H9 (cell line): ENCODE data around the gene RNF224. TPM values are rescaled to one million over a fixed set of nuclear protein-coding genes. Genes with fewer than 3 reads are reported as not detected.

Experiments used
- DNase-seq: peaks from one replicate; pipeline ENCODE4 v3.0.0-alpha.2; 2017
- H2AFZ ChIP-seq: one replicate; pipeline ENCODE4 v1.6.1; 2013; ENCODE audit warnings: mild to moderate bottlenecking, low read length, control low read depth, moderate library complexity
- H2AK5ac ChIP-seq: 2 replicates; pipeline ENCODE4 v1.6.1; 2013; ENCODE audit warnings: low read length, control low read depth, mixed read lengths; ENCODE audit not compliant: insufficient read length
- H2BK120ac ChIP-seq: one replicate; pipeline ENCODE4 v1.6.1; 2013; ENCODE audit warnings: low read depth, mild to moderate bottlenecking, low read length, control low read depth, inconsistent platforms; ENCODE audit not compliant: poor library complexity, severe bottlenecking
- H2BK12ac ChIP-seq: 2 replicates; pipeline ENCODE4 v1.6.1; 2013; ENCODE audit warnings: low read length, control low read depth, mixed read lengths, low read depth; ENCODE audit not compliant: insufficient read length
- H2BK15ac ChIP-seq: 2 replicates; pipeline ENCODE4 v1.6.1; 2013; ENCODE audit warnings: low read depth, low read length, control low read depth
- H2BK20ac ChIP-seq: one replicate; pipeline ENCODE4 v1.6.1; 2013; ENCODE audit warnings: low read depth, mild to moderate bottlenecking, low read length, control low read depth, inconsistent platforms; ENCODE audit not compliant: poor library complexity, severe bottlenecking
- H2BK5ac ChIP-seq: 2 replicates; pipeline ENCODE4 v1.6.1; 2013; ENCODE audit warnings: low read length, control low read depth, mixed read lengths; ENCODE audit not compliant: insufficient read length
- H3K14ac ChIP-seq: 2 replicates; pipeline ENCODE4 v1.6.1; 2013; ENCODE audit warnings: low read length, control low read depth; ENCODE audit not compliant: insufficient read depth
- H3K18ac ChIP-seq: 2 replicates; pipeline ENCODE4 v1.6.1; 2013; ENCODE audit warnings: low read depth, mild to moderate bottlenecking, mixed read lengths, low read length, control low read depth; ENCODE audit not compliant: insufficient read length
- H3K23ac ChIP-seq: 2 replicates; pipeline ENCODE4 v1.6.1; 2013; ENCODE audit warnings: low read length, control low read depth, mixed read lengths, low read depth; ENCODE audit not compliant: insufficient read length
- H3K23me2 ChIP-seq: 2 replicates; pipeline ENCODE4 v1.6.1; 2013; ENCODE audit warnings: low read depth, mild to moderate bottlenecking, mixed read lengths, low read length, control low read depth; ENCODE audit not compliant: insufficient read length, poor library complexity, severe bottlenecking
- H3K27ac ChIP-seq: 2 replicates; pipeline ENCODE4 v1.5.1; 2013; ENCODE audit warnings: low read length, control low read depth, mixed read lengths, low read depth; ENCODE audit not compliant: insufficient read length
- H3K27me3 ChIP-seq: 2 replicates; pipeline ENCODE4 v1.6.1; 2013; ENCODE audit warnings: low read length, control low read depth, inconsistent platforms; ENCODE audit not compliant: insufficient read depth
- H3K4ac ChIP-seq: 2 replicates; pipeline ENCODE4 v1.6.1; 2013; ENCODE audit warnings: low read depth, mild to moderate bottlenecking, control low read depth, inconsistent platforms, low read length, moderate library complexity
- H3K4me1 ChIP-seq: 2 replicates; pipeline ENCODE4 v1.6.1; 2013; ENCODE audit warnings: low read length, control low read depth, inconsistent platforms; ENCODE audit not compliant: insufficient read depth
- H3K4me2 ChIP-seq: 2 replicates; pipeline ENCODE4 v1.6.1; 2013; ENCODE audit warnings: low read length, control low read depth, mixed read lengths; ENCODE audit not compliant: insufficient read length, insufficient read depth
- H3K56ac ChIP-seq: 2 replicates; pipeline ENCODE4 v1.6.1; 2013; ENCODE audit warnings: low read depth, mild to moderate bottlenecking, mixed read lengths, low read length, control low read depth; ENCODE audit not compliant: insufficient read length
- H3K79me1 ChIP-seq: 2 replicates; pipeline ENCODE4 v1.6.1; 2013; ENCODE audit warnings: low read depth, mild to moderate bottlenecking, moderate library complexity, low read length, control low read depth, inconsistent platforms; ENCODE audit not compliant: insufficient read depth, poor library complexity, severe bottlenecking
- H3K79me2 ChIP-seq: 2 replicates; pipeline ENCODE4 v1.6.1; 2013; ENCODE audit warnings: low read length, control low read depth, inconsistent platforms; ENCODE audit not compliant: insufficient read depth
- H3K9ac ChIP-seq: 2 replicates; pipeline ENCODE4 v1.6.1; 2013; ENCODE audit warnings: low read length, control low read depth, mixed read lengths; ENCODE audit not compliant: insufficient read length; ENCODE audit errors: extremely low read depth
- H3K9me3 ChIP-seq: one replicate; pipeline ENCODE4 v1.6.1; 2013; ENCODE audit warnings: low read depth, low read length, inconsistent platforms; ENCODE audit not compliant: control insufficient read depth
- H3T11ph ChIP-seq: one replicate; pipeline ENCODE4 v1.6.1; 2013; ENCODE audit warnings: mild to moderate bottlenecking, low read length, control low read depth, inconsistent platforms
- H4K20me1 ChIP-seq: one replicate; pipeline ENCODE4 v1.6.1; 2013; ENCODE audit not compliant: control insufficient read depth, insufficient read length, insufficient read depth
- H4K5ac ChIP-seq: 2 replicates; pipeline ENCODE4 v1.6.1; 2013; ENCODE audit warnings: low read depth, mild to moderate bottlenecking, mixed read lengths, low read length, control low read depth; ENCODE audit not compliant: insufficient read length
- H4K8ac ChIP-seq: replicated peaks from 2 replicates; pipeline ENCODE4 v1.6.1; 2013; ENCODE audit warnings: low read length, control low read depth, mixed read lengths, low read depth; ENCODE audit not compliant: insufficient read length
- H4K91ac ChIP-seq: 2 replicates; pipeline ENCODE4 v1.6.1; 2013; ENCODE audit warnings: low read depth, mild to moderate bottlenecking, moderate library complexity, mixed read lengths, low read length, control low read depth; ENCODE audit not compliant: insufficient read length
- H3K27ac Mint-ChIP-seq, 3 experiments: 2 replicates in 2 of 3; 3 replicates in 1 of 3; pipeline ENCODE4 v1.8.0; 2020 to 2021; ENCODE audit warnings: mixed read lengths in 3 of 3, mild to moderate bottlenecking in 1 of 3, moderate library complexity in 1 of 3
- H3K27me3 Mint-ChIP-seq: 2 replicates; pipeline ENCODE4 v1.8.0; 2021; ENCODE audit warnings: low read depth, mild to moderate bottlenecking, moderate library complexity, mixed read lengths
- H3K36me3 Mint-ChIP-seq, 3 experiments: 2 replicates in 2 of 3; 3 replicates in 1 of 3; pipeline ENCODE4 v1.8.0; 2020 to 2021; ENCODE audit warnings: low read depth in 3 of 3, mixed read lengths in 3 of 3; ENCODE audit not compliant: insufficient read depth in 1 of 3
- H3K4me1 Mint-ChIP-seq, 2 experiments: 2 replicates each; pipeline ENCODE4 v1.8.0; 2020; ENCODE audit warnings: mixed read lengths in 2 of 2
- H3K4me3 Mint-ChIP-seq, 2 experiments: 2 replicates in 1 of 2; 3 replicates in 1 of 2; pipeline ENCODE4 v1.8.0; 2020 to 2021; ENCODE audit warnings: mild to moderate bottlenecking in 2 of 2, mixed read lengths in 2 of 2, moderate library complexity in 1 of 2
- H3K9me3 Mint-ChIP-seq, 2 experiments: 2 replicates in 1 of 2; 3 replicates in 1 of 2; pipeline ENCODE4 v1.8.0; 2020; ENCODE audit warnings: mild to moderate bottlenecking in 2 of 2, mixed read lengths in 2 of 2, moderate library complexity in 1 of 2
- CTCF ChIP-seq: fragments of 200-600 bp; sonication (generic); conservative IDR thresholded peaks from 3 replicates; pipeline ENCODE4 v1.8.0; 2021; ENCODE audit warnings: antibody characterized with exemption, mild to moderate bottlenecking
- WGBS: extraction: QIAGEN DNeasy Blood & Tissue Kit; methylation state at CpG from one replicate; pipeline ENCODE4 v1.1.7; 2013; ENCODE audit warnings: missing lambda C conversion rate, low lambda C conversion rate, mixed read lengths; ENCODE audit not compliant: insufficient read length; ENCODE audit errors: extremely low coverage; 5-methylcytosine and 5-hydroxymethylcytosine counted together
- total RNA-seq: library from RNA; stranded (reverse); gene quantifications from 2 replicates; pipeline ENCODE4 v1.2.1, GENCODE V29; 2021

Gene RNF224
- total RNA-seq, 1 experiment from 2014 or later, result 0.15 TPM

GRCh38 chr9:137234758-137235423 lies 7.6 kb downstream of the RNF224 start:
- Histone ChIP-seq H3K56ac (no peak overlapping the region), H2BK20ac (no peak overlapping the region), H4K20me1 (no peaks in the 10 kb centered on the region), H2BK120ac (no peak overlapping the region), H2BK5ac (no peak overlapping the region), H3K79me1 (no peaks in the 10 kb centered on the region), H3K79me2 (no peaks in the 10 kb centered on the region), H2AFZ (no peak overlapping the region), H3K14ac (no peak overlapping the region), H3K4ac (no peak overlapping the region), H3K4me2 (no peak overlapping the region), H3K27me3 (no peaks in the 10 kb centered on the region), H4K5ac (no peak overlapping the region), H3K23me2 (no peaks in the 10 kb centered on the region), H3K9me3 (no peaks in the 10 kb centered on the region), H2BK12ac (no peak overlapping the region), H2AK5ac (no peak overlapping the region), H3K27ac (no peak overlapping the region), H3T11ph (no peak overlapping the region), H4K91ac (no peak overlapping the region), H2BK15ac (no peak overlapping the region), H3K4me1 (peaks cover 3% of the 10 kb centered on the region; the same call in 1 of the 2 replicates), H4K8ac (no peak overlapping the region), H3K9ac (no peak overlapping the region), H3K18ac (no peak overlapping the region), H3K23ac (no peak overlapping the region)
- no peak for TF ChIP-seq CTCF
- peak overlapping the region in 2 of 3 experiments; percentile 34 to 76; a peak in 2 of 7 replicates for H3K27ac Mint-ChIP-seq
- H3K27me3 Mint-ChIP-seq, result peaks cover 7% of the 10 kb centered on the region
- peaks cover 0 to 5% (median 0%) of the 10 kb centered on the region in 3 experiments; a peak in 3 of 7 replicates for H3K36me3 Mint-ChIP-seq
- no peak for DNase-seq
- H3K9me3 Mint-ChIP-seq, result no peaks in the 10 kb centered on the region
- no CpG with 5 or more reads among the region's 18 CpGs for WGBS
- no peak overlapping the region for H3K4me3 Mint-ChIP-seq
- peaks cover 12 to 20% of the 10 kb centered on the region in 2 experiments for H3K4me1 Mint-ChIP-seq
